NCI-H82 treated with DMSO at 0.1 percent for 48 hours (cell line): ENCODE results near the gene SMIM9.
"Not testable (repeated sequence)": the region's sequence is repeated elsewhere in the genome, so short reads cannot be mapped to it uniquely, and the experiment has no call there.

ENCODE experiments used
- DNase-seq: peaks from one replicate; lab custom pipeline; 2025; ENCODE audit not compliant: unreplicated experiment; lab: John Stamatoyannopoulos, UW

The SMIM9 gene

DNA sequence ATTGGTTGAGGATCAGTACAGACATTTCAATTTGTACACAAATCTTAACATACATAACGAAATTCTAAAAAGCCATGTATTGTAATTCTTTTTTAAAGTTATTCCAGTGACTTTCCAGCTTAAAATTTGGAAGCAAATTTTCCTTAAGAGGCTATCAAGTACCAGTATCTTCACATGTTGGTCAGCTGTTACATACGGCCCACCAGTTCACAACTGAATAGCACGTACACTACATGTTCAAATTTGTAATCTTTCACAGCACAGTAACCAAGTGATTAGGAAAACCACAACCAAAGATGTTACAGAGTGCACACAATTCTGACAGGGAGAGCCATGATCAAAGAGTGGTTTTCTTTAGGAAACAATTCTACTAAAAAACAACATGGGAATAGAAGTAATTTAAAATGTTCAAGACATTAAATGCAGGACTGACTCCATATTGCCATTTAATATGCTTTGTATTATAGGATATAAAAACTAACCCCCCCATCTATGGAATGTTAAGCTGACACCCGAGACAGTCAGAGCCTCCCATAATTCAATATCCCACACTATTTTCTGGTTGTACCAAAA lies 18.1 kb downstream of the SMIM9 start:
- not testable (repeated sequence) for DNase-seq

GRCh38 chrX:154815274-154815818 lies 19.1 kb downstream of the SMIM9 start:
- no peak for DNase-seq

GRCh38 chrX:154813801-154814200 lies 20.7 kb downstream of the SMIM9 start:
- DNase-seq = no peak

- no peak for DNase-seq
These were observed 21.9 kb downstream of the SMIM9 start for GRCh38 chrX:154812341-154813101.

GRCh38 chrX:154809939-154810665 lies 24.4 kb downstream of the SMIM9 start:
- DNase-seq = no peak

- no peak for DNase-seq
These were observed 27.5 kb downstream of the SMIM9 start for GRCh38 chrX:154806837-154807501.

DNA sequence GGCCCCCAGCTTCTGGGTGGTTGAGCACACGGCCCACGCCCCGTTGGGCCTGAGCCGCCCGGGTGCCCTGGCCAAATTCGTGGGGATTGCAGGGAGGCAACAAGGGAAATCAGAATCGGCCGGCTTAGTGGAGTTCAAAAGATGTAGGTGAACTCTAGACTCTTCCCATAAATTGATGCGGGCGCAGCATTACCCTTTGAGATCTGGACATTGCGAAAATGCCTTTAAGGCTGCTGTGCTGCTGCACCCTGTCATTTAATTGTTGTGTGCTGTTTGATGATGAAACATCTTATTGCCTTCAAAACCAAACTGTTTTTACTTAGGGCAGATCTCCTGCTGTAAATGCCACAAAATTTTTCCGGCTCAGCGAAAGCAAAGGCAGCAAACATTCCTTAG lies 28.8 kb downstream of the SMIM9 start:
- DNase-seq = no peak

DNA sequence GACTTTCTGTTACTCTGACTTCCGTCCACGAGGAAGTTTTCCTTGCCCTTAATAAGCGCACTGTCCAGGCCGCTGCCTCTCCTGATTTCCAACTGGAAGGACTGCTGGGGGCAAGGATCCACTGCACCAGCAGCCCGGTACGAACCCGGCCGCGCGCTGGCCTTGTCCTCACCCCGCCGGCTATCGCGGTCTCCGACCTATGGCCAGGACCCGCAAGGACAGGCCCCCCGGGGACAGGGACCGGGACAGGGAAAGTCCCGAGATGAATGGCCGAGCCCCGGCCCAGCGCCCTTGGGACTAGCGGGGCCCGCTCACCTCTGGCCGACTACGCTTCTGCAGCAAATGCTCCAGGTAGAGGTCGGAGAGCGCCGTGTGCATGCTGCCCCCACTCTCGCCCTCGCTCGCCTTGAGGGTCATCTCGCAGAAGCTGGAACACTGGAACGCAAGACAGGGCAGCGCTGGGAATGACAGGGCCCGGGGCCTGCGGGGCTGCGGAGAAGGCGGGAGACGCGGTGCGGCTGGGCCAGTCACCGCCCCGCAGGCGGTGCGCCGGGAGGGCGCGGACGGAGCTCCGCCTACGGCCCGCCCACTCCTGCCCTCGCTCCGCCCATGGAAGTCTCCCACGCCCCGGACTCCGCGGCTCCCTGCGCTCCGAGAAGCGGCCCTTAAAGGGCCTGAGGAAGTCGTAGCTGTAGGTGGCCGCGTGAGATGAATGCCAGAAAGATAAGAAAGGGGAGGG lies 29.3 kb downstream of the SMIM9 start, which contains the start of gene MPP1:
Gene MPP1 (minus strand): TSS at position 529 of the 739 bp plus-strand sequence. CDS start 112 bp downstream, at position 417.
- DNase-seq = peak; percentile 45

- DNase-seq = no peak
These were observed 30.1 kb downstream of the SMIM9 start for GRCh38 chrX:154804261-154804956.

DNA sequence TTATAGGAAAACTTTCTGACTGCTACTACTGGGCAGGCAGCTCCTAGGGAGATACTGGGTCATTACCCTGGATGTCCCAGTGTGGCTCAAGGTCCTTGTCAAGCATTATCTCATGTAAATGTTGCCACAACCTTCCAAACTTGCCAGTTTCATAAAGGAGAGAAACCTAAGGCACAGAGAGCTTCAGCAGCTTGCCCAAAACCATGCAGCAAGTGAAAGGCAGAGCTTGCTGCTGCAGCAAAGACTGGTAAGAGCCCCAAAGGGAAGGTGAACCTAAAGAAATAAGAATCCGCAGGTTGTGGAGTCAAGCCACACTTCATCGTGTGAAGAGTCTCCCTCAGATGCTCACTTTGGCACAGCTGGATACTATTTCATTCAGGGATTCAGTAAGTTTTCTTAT lies 31.5 kb downstream of the SMIM9 start:
- no peak for DNase-seq

DNA sequence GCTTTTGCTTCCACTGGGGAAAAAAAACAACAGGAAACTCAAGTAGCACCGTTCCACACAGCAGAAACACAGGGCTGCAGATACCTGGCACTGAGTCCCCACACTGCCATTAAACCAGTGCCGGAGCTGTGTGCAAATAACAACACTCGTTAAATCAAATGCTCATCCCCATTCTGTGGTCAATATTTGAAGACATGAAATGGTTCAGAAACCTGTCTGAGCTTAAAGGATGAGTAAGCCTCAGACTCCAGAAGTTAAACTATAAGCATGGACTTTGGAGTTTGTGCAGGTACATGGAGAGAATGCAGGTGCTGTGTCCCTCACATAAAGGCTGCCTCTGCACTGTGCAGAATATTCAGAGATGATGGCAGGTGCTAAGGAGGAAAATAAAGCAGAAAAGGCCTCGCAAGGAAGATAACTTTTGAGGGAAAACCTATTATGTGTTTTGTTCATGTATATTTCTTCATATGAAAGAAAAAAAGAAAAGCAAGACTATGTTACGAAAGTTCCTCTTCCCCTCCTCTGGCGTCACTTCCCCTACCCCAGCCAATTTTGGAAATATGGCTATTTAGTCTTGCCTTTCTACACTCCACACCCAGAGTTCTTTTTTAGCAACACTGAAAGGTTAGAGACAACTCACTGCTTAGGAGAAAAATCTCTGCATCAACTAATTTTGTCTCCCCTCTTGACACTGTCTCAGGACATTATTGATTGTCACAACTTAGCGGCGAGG lies 33.8 kb downstream of the SMIM9 start:
- DNase-seq = no peak

- peak; percentile 76 for DNase-seq
These were observed 34.7 kb downstream of the SMIM9 start for GRCh38 chrX:154799556-154800348.

DNA sequence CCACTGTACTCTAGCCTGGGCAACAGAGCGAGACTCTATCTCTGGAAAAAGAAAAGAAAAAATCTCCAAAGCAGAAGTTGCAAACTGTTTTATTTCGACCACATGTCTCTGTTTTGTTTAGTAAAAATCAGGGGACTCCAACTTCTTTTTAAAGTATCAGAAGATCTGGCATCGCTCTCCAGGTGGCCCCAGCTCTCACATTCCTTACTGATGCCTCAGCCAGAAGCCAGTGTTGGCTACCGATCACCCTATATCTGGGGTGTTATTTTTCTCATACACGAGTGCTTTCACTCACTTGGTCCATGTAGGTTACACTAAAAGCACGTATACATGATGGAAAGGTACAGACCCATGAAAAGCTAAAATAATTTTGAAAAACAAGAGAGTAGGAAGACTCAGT lies 37.5 kb downstream of the SMIM9 start:
- no peak for DNase-seq

DNA sequence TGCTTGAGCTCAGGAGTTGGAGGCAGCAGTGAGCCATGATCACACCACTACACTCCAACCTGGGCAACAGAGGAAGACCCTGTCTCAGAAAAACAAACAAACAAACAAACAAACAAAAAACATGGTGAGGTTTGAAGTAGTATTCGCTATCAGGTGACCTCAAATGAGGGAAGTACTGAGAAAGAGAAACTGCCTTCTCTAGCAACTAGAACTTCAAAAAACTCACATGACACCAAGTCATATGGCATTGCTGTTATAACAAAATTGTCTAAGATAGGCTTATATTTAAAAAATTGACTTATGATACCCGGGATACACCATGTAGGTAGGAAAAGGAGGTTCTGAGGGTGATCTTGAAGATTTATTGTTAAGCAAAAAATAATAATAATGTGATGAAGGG lies 39.4 kb downstream of the SMIM9 start:
- no peak for DNase-seq

DNA sequence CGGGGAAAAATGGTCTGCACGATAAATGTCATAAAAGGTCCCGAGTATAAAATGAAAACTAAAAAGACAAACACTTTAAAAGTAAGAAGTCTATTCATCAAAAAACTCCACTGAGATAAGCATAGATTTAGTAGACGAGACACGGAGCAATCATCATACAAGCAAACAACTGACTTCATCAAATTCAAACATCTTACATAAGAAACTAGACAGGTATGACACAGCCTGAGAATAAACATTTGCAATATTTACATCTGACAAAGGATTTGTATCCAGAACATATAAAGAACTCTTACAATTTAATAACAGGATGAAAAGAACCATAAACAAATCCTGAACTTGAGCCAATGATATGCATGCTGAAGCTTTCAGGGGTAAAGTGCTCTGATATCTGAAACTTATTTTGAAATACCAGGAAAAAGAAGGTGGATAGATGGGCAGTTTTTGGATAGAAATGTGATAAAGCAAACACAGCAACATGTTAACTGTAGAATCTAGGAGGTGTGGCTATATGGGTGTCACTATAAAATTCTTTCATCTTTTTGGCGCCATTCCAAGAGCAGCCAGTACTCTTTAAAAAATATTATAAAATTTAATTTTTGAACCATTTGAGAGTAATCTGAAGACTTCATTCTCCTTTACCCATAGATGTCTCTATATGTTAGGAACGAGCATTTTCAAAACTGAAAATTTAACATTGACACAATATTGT lies 41.2 kb downstream of the SMIM9 start:
- no peak for DNase-seq

DNA sequence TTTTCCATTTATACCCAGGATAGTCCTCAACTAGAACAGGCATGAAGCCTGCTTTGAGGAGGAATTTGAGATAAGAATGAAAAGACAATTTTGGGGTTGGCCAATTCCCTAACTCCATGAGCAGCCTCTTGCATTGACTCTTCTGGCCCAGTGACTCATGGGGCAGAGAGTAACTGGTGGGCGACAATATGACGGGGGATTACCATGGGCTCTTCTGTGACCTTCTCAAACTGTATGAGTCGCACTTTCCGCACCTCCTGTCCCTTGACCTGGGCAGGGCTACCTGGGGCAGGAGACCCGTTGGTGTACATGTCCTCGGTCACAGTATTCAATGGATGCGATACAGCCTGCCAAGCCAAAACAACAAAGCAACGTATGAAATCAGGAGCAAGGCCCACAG lies 42.5 kb downstream of the SMIM9 start:
- no peak for DNase-seq

DNA sequence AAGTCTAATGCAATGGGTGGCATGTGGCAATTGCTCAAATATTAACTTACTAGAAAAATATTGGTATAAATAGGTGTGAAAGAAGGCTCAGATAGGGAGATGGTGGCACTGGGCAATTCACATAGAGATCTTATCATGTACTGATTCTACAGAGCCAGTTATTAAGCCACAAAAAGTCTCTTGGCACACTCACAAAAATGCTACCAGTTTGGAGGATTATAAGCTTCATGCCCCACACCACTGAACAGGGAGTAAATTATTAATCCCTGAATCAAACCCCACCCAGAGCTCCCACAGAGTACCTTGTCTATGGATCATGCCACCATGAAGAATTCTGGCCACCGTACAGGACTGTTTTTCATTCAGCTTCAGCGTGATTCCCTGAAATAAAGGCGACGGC lies 43.0 kb downstream of the SMIM9 start:
- no peak for DNase-seq

DNA sequence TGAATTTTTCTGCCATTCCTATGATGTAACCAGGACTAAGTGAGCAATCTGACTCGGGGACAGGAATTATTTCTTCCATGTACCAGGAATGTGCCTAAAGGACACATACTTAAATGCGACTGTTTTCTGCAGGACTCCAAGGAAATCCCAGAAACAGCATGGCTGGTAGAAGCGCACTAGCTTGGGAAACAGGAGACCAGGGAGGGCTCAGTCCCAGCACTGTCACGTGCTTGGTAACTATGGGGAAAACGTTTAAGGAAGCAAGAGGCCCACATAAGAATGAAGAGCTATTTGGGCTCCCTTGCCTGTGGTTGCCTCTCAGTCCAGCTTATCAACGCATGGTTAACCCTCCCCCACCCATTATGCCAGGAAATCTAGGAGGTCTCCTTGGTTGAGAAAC lies 48.7 kb downstream of the SMIM9 start:
- no peak for DNase-seq
